Measurements from ENCODE around the gene TNFRSF14.

- TF ChIP-seq, protein P1, sequence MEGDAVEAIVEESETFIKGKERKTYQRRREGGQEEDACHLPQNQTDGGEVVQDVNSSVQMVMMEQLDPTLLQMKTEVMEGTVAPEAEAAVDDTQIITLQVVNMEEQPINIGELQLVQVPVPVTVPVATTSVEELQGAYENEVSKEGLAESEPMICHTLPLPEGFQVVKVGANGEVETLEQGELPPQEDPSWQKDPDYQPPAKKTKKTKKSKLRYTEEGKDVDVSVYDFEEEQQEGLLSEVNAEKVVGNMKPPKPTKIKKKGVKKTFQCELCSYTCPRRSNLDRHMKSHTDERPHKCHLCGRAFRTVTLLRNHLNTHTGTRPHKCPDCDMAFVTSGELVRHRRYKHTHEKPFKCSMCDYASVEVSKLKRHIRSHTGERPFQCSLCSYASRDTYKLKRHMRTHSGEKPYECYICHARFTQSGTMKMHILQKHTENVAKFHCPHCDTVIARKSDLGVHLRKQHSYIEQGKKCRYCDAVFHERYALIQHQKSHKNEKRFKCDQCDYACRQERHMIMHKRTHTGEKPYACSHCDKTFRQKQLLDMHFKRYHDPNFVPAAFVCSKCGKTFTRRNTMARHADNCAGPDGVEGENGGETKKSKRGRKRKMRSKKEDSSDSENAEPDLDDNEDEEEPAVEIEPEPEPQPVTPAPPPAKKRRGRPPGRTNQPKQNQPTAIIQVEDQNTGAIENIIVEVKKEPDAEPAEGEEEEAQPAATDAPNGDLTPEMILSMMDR (IDR thresholded peaks at IDR 0.05; ENCODE audit: low read depth, low read length, poor library complexity, severe bottlenecking) = no peak
- no peak; the same call in 1 of the 2 replicates for TF ChIP-seq EZH2phosphoT487 (IDR thresholded peaks at IDR 0.05; ENCODE audit: borderline replicate concordance, low read length)
These were observed 26.2 kb upstream of the TNFRSF14 start, which contains the start of gene HES5 for GRCh38 chr1:2529784-2530512.

Data from DOHH2 (cell line).